ENCODE results near the gene PHLPP1.

- no peak for TF ChIP-seq POLR2A (IDR thresholded peaks at IDR 0.05)
- TF ChIP-seq CTCF (IDR thresholded peaks at IDR 0.05): peak in 5 of 7 experiments; percentile 14 to 22 (median 17)
Observed at GRCh38 chr18:63022429-63023022, 307.2 kb downstream of the PHLPP1 start.
